ENCODE measurements around the gene LEMD2. TPM values are rescaled to one million over a fixed set of nuclear protein-coding genes. Genes with fewer than 3 reads are reported as not detected.

Gene LEMD2
- total and polyA plus RNA-seq, 4 donors, result 30.0 to 85.2 (median 65.0) TPM

GRCh38 chr6:33721508-33721907 lies 67.4 kb downstream of the LEMD2 start:
- Histone ChIP-seq H3K27me3 (ENCODE audit: control insufficient read depth, insufficient read depth, low read length) (no peaks in the 10 kb centered on the region), H3K27ac (ENCODE audit: low read depth, low read length) (no peak overlapping the region), H3K4me3 (ENCODE audit: low read depth, low read length) (no peak overlapping the region), H3K36me3 (ENCODE audit: control insufficient read depth, insufficient read depth, low read length) (no peaks in the 10 kb centered on the region), H3K9me3 (ENCODE audit: control insufficient read depth, insufficient read depth, low read length) (no peaks in the 10 kb centered on the region), H3K4me1 (ENCODE audit: control insufficient read depth, insufficient read depth, low read length) (peaks cover 31% of the 10 kb centered on the region)
- WGBS (ENCODE audit: insufficient coverage), result no CpG with 5 or more reads among the region's 5 CpGs
- peak in 1 of 6 donors; percentile 76 for DNase-seq (ENCODE audit: low read depth in 4 of 6, low spot score in 6 of 6)

Other genes starting within 250 kb of the LEMD2 start
- 1 to 10 TPM; 5.3 to 9.4 TPM for gene BAK1, start 208.9 kb downstream of the LEMD2 start, total RNA-seq
- 10 to 100 TPM; 13.9 to 15.3 TPM for gene BAK1, start 208.9 kb downstream of the LEMD2 start, polyA plus RNA-seq (ENCODE audit: insufficient read length in 2 of 2)
- gene ITPR3, start 167.8 kb downstream of the LEMD2 start, total RNA-seq, result 10 to 100 TPM in 1 of 2 donors, 1 to 10 TPM in 1; 6.6 to 10.9 TPM
- gene ITPR3, start 167.8 kb downstream of the LEMD2 start, polyA plus RNA-seq (ENCODE audit: insufficient read length in 2 of 2), result 10 to 100 TPM in 1 of 2 donors, 1 to 10 TPM in 1; 6.0 to 11.9 TPM
- 100 to 1,000 TPM in 1 of 2 donors, 10 to 100 TPM in 1; 28.5 to 110 TPM for gene UQCC2, start 77.4 kb downstream of the LEMD2 start, total RNA-seq
- 100 to 1,000 TPM in 1 of 2 donors, 10 to 100 TPM in 1; 92.0 to 101 TPM for gene UQCC2, start 77.4 kb downstream of the LEMD2 start, polyA plus RNA-seq (ENCODE audit: insufficient read length in 2 of 2)
- 1 to 10 TPM in 1 of 2 donors, under 1 TPM in 1; 0.50 to 1.0 TPM for gene IP6K3, start 42.2 kb downstream of the LEMD2 start, total RNA-seq
- under 1 TPM; 0.22 to 0.36 TPM for gene IP6K3, start 42.2 kb downstream of the LEMD2 start, polyA plus RNA-seq (ENCODE audit: insufficient read length in 2 of 2)
- under 1 TPM in 1 of 2 donors, not detected in 1; 0.39 TPM for gene MLN, start 14.9 kb upstream of the LEMD2 start, total RNA-seq
- gene MLN, start 14.9 kb upstream of the LEMD2 start, polyA plus RNA-seq (ENCODE audit: insufficient read length in 2 of 2), result under 1 TPM; 0.48 to 0.99 TPM

Measured in spinal cord (tissue), 10 donors.